ENCODE data around the gene PPP2R3B.
"Not testable (repeated sequence)": the region's sequence is repeated elsewhere in the genome, so short reads cannot be mapped to it uniquely, and the experiment has no call there.

PPP2R3B gene

GRCh38 chrX:352582-353314 is 34.0 kb downstream of the PPP2R3B start:
- no peak for DNase-seq

- DNase-seq: no peak
These were observed 34.5 kb downstream of the PPP2R3B start for GRCh38 chrX:352181-352580.

GRCh38 chrX:351736-352135 is 35.0 kb downstream of the PPP2R3B start:
- no peak for DNase-seq

- DNase-seq: not testable (repeated sequence)
These were observed 35.4 kb downstream of the PPP2R3B start for GRCh38 chrX:351324-351641.

- no peak for DNase-seq
These were observed 36.0 kb downstream of the PPP2R3B start for GRCh38 chrX:350534-351323.

- no peak for DNase-seq
These were observed 36.6 kb downstream of the PPP2R3B start for GRCh38 chrX:350148-350533.

- DNase-seq: no peak
These were observed 37.0 kb downstream of the PPP2R3B start for GRCh38 chrX:349702-350101.

- no peak for DNase-seq
These were observed 37.5 kb downstream of the PPP2R3B start for GRCh38 chrX:349196-349595.

GRCh38 chrX:348461-349117 is 38.1 kb downstream of the PPP2R3B start:
- DNase-seq: no peak

GRCh38 chrX:347351-348117 is 39.2 kb downstream of the PPP2R3B start:
- no peak for DNase-seq

GRCh38 chrX:346034-346813 is 40.5 kb downstream of the PPP2R3B start:
- DNase-seq: no peak

- no peak for DNase-seq
These were observed 41.4 kb downstream of the PPP2R3B start for GRCh38 chrX:345020-345925.

GRCh38 chrX:344371-344901 is 42.3 kb downstream of the PPP2R3B start:
- DNase-seq: no peak

- no peak for DNase-seq
These were observed 45.1 kb downstream of the PPP2R3B start for GRCh38 chrX:341541-342101.

GRCh38 chrX:340641-341423 is 45.9 kb downstream of the PPP2R3B start:
- DNase-seq: no peak

- no peak for DNase-seq
These were observed 46.6 kb downstream of the PPP2R3B start for GRCh38 chrX:340121-340520.

GRCh38 chrX:338836-339400 is 47.8 kb downstream of the PPP2R3B start:
- DNase-seq: no peak

- DNase-seq: no peak
These were observed 48.3 kb downstream of the PPP2R3B start for GRCh38 chrX:338281-338835.

- DNase-seq: no peak
These were observed 49.3 kb downstream of the PPP2R3B start for GRCh38 chrX:337331-337831.
